IMR-90 (cell line): ENCODE measurements around the gene RFPL2. TPM values are rescaled to one million over a fixed set of nuclear protein-coding genes. Genes with fewer than 3 reads are reported as not detected.

ENCODE experiments used
- ATAC-seq: fragments of 200-7000 bp; cut with Tn5 transposase; 2 replicates; pipeline ENCODE4 v1.9.1; 2020; ENCODE audit warnings: low read depth, mild to moderate bottlenecking, moderate library complexity
- BruUV-seq: library from RNA; stranded (reverse); fragments of 400-500 nt; replicated peaks from 2 replicates; lab custom pipeline; 2021; lab: Mats Ljungman, UMichigan
- CTCF ChIA-PET: fragments of 300-600 bp; formaldehyde crosslinking; extraction: SDS; loops from one replicate; lab custom pipeline; 2021; ENCODE audit warnings: antibody characterized with exemption; lab: Yijun Ruan, JAX
- POLR2A ChIA-PET: fragments of 300-600 bp; sonication (Branson Sonifier 250); formaldehyde crosslinking; loops from one replicate; lab custom pipeline; 2022; ENCODE audit warnings: antibody characterized with exemption; ENCODE audit not compliant: unreplicated experiment; lab: Charles Lee
- DNase-seq: peaks from one replicate; pipeline ENCODE4 v3.0.0; 2013
- H2AFZ ChIP-seq: replicated peaks from 2 replicates; pipeline ENCODE3; 2013; ENCODE audit warnings: low read length, mild to moderate bottlenecking; ENCODE audit not compliant: poor library complexity
- H2AK5ac ChIP-seq: 2 replicates; pipeline ENCODE4 v1.6.1; 2013; ENCODE audit warnings: low read depth, low read length, inconsistent platforms
- H2AK9ac ChIP-seq: replicated peaks from 2 replicates; pipeline ENCODE3; 2013; ENCODE audit warnings: mild to moderate bottlenecking, low read depth, low read length, moderate library complexity; ENCODE audit not compliant: poor library complexity
- H2BK120ac ChIP-seq: 2 replicates; pipeline ENCODE4 v1.6.1; 2013; ENCODE audit warnings: low read depth, low read length, inconsistent platforms
- H2BK15ac ChIP-seq: 3 replicates; pipeline ENCODE4 v1.6.1; 2013; ENCODE audit warnings: low read depth, low read length, inconsistent platforms
- H2BK20ac ChIP-seq: 2 replicates; pipeline ENCODE4 v1.6.1; 2013; ENCODE audit warnings: low read depth, mild to moderate bottlenecking, inconsistent platforms, low read length, moderate library complexity
- H2BK5ac ChIP-seq: 2 replicates; pipeline ENCODE4 v1.6.1; 2013; ENCODE audit warnings: mild to moderate bottlenecking, low read depth, low read length, inconsistent platforms; ENCODE audit not compliant: poor library complexity, severe bottlenecking
- H3K14ac ChIP-seq: replicated peaks from 2 replicates; pipeline ENCODE4 v1.6.1; 2013; ENCODE audit warnings: low read depth, low read length, inconsistent platforms
- H3K18ac ChIP-seq: 2 replicates; pipeline ENCODE4 v1.6.1; 2013; ENCODE audit warnings: low read depth, low read length, control low read depth
- H3K23ac ChIP-seq: 2 replicates; pipeline ENCODE4 v1.6.1; 2013; ENCODE audit warnings: low read depth, low read length, inconsistent platforms
- H3K27ac ChIP-seq: 2 replicates; pipeline ENCODE4 v1.5.1; 2013; ENCODE audit warnings: mild to moderate bottlenecking, control low read depth, low read length; ENCODE audit not compliant: insufficient read depth
- H3K27me3 ChIP-seq: 2 replicates; pipeline ENCODE4 v1.6.1; 2013; ENCODE audit warnings: low read length; ENCODE audit not compliant: control insufficient read depth, insufficient read depth
- H3K36me3 ChIP-seq: 2 replicates; pipeline ENCODE4 v1.6.1; 2013; ENCODE audit warnings: low read length, mixed read lengths; ENCODE audit not compliant: control insufficient read depth, insufficient read depth
- H3K4ac ChIP-seq: 2 replicates; pipeline ENCODE4 v1.6.1; 2013; ENCODE audit warnings: low read depth, low read length, inconsistent platforms
- H3K4me1 ChIP-seq: 2 replicates; pipeline ENCODE4 v1.6.1; 2013; ENCODE audit warnings: low read length, mixed read lengths; ENCODE audit not compliant: control insufficient read depth, insufficient read depth
- H3K4me2 ChIP-seq: 2 replicates; pipeline ENCODE4 v1.6.1; 2013; ENCODE audit warnings: low read depth, mild to moderate bottlenecking, control low read depth, low read length, moderate library complexity
- H3K4me3 ChIP-seq: 2 replicates; pipeline ENCODE4 v1.5.1; 2013; ENCODE audit warnings: low read depth, mild to moderate bottlenecking, control low read depth, low read length, moderate library complexity; ENCODE audit not compliant: insufficient read depth
- H3K56ac ChIP-seq: 2 replicates; pipeline ENCODE4 v1.6.1; 2013; ENCODE audit warnings: low read length, inconsistent platforms; ENCODE audit not compliant: insufficient read depth; ENCODE audit errors: extremely low read depth
- H3K79me1 ChIP-seq, 2 experiments: 2 replicates each; pipeline ENCODE4 v1.6.1; 2013; ENCODE audit warnings: low read length in 2 of 2, inconsistent platforms in 1 of 2, low read depth in 1 of 2
- H3K9ac ChIP-seq: 2 replicates; pipeline ENCODE4 v1.6.1; 2013; ENCODE audit warnings: low read depth, low read length, control low read depth
- H3K9me1 ChIP-seq: 2 replicates; pipeline ENCODE4 v1.6.1; 2013; ENCODE audit warnings: low read length, inconsistent platforms; ENCODE audit not compliant: insufficient read depth
- H3K9me3 ChIP-seq: 2 replicates; pipeline ENCODE4 v1.6.1; 2013; ENCODE audit warnings: low read length; ENCODE audit not compliant: control insufficient read depth, insufficient read depth
- H4K20me1 ChIP-seq: 2 replicates; pipeline ENCODE4 v1.6.1; 2013; ENCODE audit warnings: low read length, inconsistent platforms; ENCODE audit not compliant: insufficient read depth
- H4K5ac ChIP-seq: 2 replicates; pipeline ENCODE4 v1.6.1; 2013; ENCODE audit warnings: mild to moderate bottlenecking, low read depth, low read length, control low read depth
- H4K8ac ChIP-seq, 2 experiments: 2 replicates each; pipeline ENCODE4 v1.6.1; 2013; ENCODE audit warnings: low read depth in 2 of 2, low read length in 2 of 2, control low read depth in 1 of 2, inconsistent platforms in 1 of 2
- H4K91ac ChIP-seq: 2 replicates; pipeline ENCODE4 v1.6.1; 2013; ENCODE audit warnings: low read depth, low read length, inconsistent platforms; ENCODE audit not compliant: insufficient read depth
- CEBPB ChIP-seq: IDR thresholded peaks from 2 replicates; pipeline ENCODE4 v1.6.1; 2012; ENCODE audit warnings: low read depth, low read length, improper control_type of control experiment
- CHD1 ChIP-seq: IDR thresholded peaks from 2 replicates; pipeline ENCODE4 v1.6.1; 2012; ENCODE audit warnings: low read depth, low read length, improper control_type of control experiment
- RAD21 ChIP-seq: IDR thresholded peaks from 2 replicates; pipeline ENCODE4 v1.6.1; 2012; ENCODE audit warnings: low read length, improper control_type of control experiment
- USF2 ChIP-seq: fragments of 150-350 bp; IDR thresholded peaks from 2 replicates; pipeline ENCODE4 v1.6.1; 2017; ENCODE audit warnings: mild to moderate bottlenecking, antibody characterized with exemption, low read length, low read depth
- WGBS, 2 experiments: methylation state at CpG; one replicate each; pipeline versions ENCODE4 v1.1.5 to v1.1.7; 2013; ENCODE audit warnings: missing lambda C conversion rate in 2 of 2; ENCODE audit not compliant: insufficient read length in 1 of 2; ENCODE audit errors: extremely low coverage in 2 of 2; 5-methylcytosine and 5-hydroxymethylcytosine counted together
- dilution Hi-C: fragments of 300-500 bp; cut with HindIII; formaldehyde crosslinking; loops from one replicate; pipeline ENCODE4 v1.14.3; 2018; ENCODE audit warnings: low sequenced_read_pairs; ENCODE audit not compliant: unreplicated experiment
- in situ Hi-C: fragments of 300-500 bp; cut with MboI; formaldehyde crosslinking; loops from 3 replicates; pipeline ENCODE4 v1.14.3; 2019; ENCODE audit warnings: low sequenced_read_pairs, inconsistent platforms, mixed read lengths
- intact Hi-C: fragments of 100-400 bp; cut with micrococcal nuclease; formaldehyde crosslinking; loops from 2 replicates; pipeline ENCODE4 v1.10.0; 2022
- polyA plus RNA-seq, 3 experiments: library from polyadenylated mRNA; depleted of rRNA; stranded (reverse); fragments of >200 nt; gene quantifications; 2 replicates each; pipeline ENCODE4 v1.2.3, GENCODE V29; 2012; ENCODE audit warnings: low replicate concordance in 1 of 3
- total RNA-seq: library from RNA; depleted of rRNA; stranded (reverse); fragments of >200 nt; gene quantifications from 2 replicates; pipeline ENCODE4 v1.2.3, GENCODE V29; 2012
- TF ChIP-seq, protein P1 (sequence below): fragments of 150-350 bp; IDR thresholded peaks from 2 replicates; pipeline ENCODE4 v1.6.1; 2016; ENCODE audit warnings: low read depth, mild to moderate bottlenecking, low read length, moderate library complexity, borderline replicate concordance

The RFPL2 gene
- total and polyA plus RNA-seq, 2 of the 4 experiments (the other 2 are of a cell fraction): not detected

DNA sequence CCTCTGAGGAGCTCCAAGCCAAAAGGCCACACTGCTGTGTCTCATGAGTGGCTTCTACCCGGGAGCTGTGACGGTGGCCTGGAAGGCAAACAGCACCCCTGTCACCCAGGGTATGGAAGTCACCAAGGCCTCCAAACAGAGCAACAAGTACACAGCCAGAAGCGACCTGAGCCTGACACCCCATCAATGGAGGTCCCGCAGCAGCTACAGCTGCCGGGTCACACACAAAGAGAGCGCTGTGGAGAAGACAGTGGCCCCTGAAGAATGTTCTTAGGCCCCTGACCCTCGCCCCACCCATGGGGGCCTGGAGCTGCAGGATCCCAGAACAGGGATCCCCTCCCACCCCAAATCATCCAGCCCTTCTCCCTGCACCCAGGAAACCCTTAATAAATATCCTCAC, 4.9 kb downstream of the RFPL2 start:
- H3K56ac ChIP-seq: no peak overlapping the region
- H4K8ac ChIP-seq: no peak overlapping the region
- no peaks in the 10 kb centered on the region for H3K9me3 ChIP-seq
- H4K5ac ChIP-seq: no peak overlapping the region
- H2BK15ac ChIP-seq: no peak overlapping the region
- no peak overlapping the region for H3K9ac ChIP-seq
- ChIA-PET POLR2A (no interaction called here), CTCF (no interaction called here)
- no peak overlapping the region for H2AK9ac ChIP-seq
- H2AFZ ChIP-seq: no peak overlapping the region
- WGBS, 2 experiments: 79% methylated on average over 2 of the region's 7 CpGs; no CpG with 5 or more reads in 1 of the 2 experiments
- no peak overlapping the region for H3K27ac ChIP-seq
- no peak overlapping the region for H3K4me2 ChIP-seq
- no peak overlapping the region for H2BK20ac ChIP-seq
- no peak overlapping the region for H3K4ac ChIP-seq
- no peak overlapping the region for H2BK5ac ChIP-seq
- DNase-seq (no peak), ATAC-seq (no peak)
- H4K20me1 ChIP-seq: no peaks in the 10 kb centered on the region
- no peaks in the 10 kb centered on the region for H3K9me1 ChIP-seq
- no peak overlapping the region for H3K4me3 ChIP-seq
- H3K14ac ChIP-seq: no peak overlapping the region
- dilution Hi-C loops: no loop called here
- no peaks in the 10 kb centered on the region for H3K36me3 ChIP-seq
- H2BK120ac ChIP-seq: no peak overlapping the region
- no peaks in the 10 kb centered on the region for H3K4me1 ChIP-seq
- no peak for TF ChIP-seq USF2
- no peak for TF ChIP-seq CHD1
- TF ChIP-seq, protein P1, sequence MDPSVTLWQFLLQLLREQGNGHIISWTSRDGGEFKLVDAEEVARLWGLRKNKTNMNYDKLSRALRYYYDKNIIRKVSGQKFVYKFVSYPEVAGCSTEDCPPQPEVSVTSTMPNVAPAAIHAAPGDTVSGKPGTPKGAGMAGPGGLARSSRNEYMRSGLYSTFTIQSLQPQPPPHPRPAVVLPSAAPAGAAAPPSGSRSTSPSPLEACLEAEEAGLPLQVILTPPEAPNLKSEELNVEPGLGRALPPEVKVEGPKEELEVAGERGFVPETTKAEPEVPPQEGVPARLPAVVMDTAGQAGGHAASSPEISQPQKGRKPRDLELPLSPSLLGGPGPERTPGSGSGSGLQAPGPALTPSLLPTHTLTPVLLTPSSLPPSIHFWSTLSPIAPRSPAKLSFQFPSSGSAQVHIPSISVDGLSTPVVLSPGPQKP: no peak
- TF ChIP-seq CEBPB: no peak
- TF ChIP-seq RAD21: no peak
- H3K18ac ChIP-seq: no peak overlapping the region
- no peaks in the 10 kb centered on the region for H3K79me1 ChIP-seq
- BruUV-seq: no TSS peak
- H2AK5ac ChIP-seq: no peak overlapping the region
- H3K23ac ChIP-seq: no peak overlapping the region
- in situ Hi-C loops: no loop called here
- no peak overlapping the region for H4K91ac ChIP-seq
- peaks cover 16% of the 10 kb centered on the region; the same call in 1 of the 2 replicates for H3K27me3 ChIP-seq
- intact Hi-C loops: no loop called here
